NCI-H82 treated with DMSO at 0.1 percent for 48 hours (cell line): Measurements from ENCODE around the gene FLT1.

ENCODE experiments used
- DNase-seq: peaks from one replicate; lab custom pipeline; 2025; ENCODE audit not compliant: unreplicated experiment; lab: John Stamatoyannopoulos, UW

The FLT1 gene

GRCh38 chr13:28349371-28349770, 145.6 kb downstream of the FLT1 start:
- DNase-seq: no peak

DNA sequence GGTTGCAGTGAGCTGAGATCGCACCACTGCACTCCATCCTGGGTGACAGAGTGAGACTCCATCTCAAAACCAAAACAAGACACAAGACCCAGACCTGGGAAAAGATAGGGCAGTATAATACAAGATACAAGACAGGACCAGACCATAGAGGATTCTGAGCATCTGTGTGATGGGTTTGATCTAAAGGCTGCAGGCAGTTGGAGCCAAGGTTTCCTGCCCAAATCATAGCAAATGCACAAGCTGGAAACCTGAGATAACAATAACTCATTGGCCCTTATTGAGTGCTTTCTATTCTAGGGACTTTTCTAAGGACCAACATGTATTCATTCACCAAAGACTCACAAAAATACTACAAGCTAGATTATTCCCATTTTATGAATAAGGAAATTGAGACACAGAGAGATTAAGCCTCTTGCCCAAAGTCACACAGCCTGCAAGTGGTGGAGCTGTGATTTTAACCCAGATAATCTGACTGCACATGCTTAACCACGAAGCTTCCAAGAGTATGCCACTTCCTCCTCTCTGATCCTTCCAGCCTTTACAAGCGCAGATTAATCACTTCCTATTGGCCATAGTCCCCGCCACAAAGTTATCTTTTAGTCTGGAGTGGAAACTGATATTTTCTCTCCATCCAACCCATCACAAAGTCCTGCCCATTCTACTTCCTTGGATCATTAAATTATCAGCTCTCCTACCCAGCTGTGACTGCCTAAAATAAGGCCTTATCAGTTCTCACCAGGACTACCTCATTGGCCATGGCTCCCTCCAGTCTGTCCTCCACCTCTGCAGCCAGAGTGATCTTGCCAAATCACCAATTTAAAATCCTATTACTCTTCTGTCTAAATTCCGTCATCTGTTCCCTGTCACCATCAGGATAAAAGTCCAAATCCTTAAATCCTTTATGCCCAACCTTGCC, 147.2 kb downstream of the FLT1 start:
- peak; percentile 99 for DNase-seq

DNA sequence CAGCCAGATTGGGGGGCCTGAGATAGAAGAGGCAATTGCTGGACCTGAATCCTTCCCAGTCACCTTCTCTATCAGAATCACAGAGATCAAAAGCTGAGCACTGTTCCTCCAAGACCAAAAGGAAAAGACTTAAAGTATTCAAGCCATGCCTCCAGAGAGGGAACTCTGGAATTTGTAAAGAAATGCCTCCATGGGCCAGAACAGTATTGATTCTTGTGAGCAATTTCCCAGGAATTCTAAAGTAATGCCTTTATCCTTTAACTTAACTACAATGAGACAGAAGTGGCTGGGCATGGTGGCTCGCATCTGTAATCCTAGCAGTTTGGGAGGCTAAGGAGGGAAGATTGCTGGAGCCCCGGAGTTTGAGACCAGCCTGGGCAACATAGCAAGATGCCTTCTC, 148.8 kb downstream of the FLT1 start:
- no peak for DNase-seq

DNA sequence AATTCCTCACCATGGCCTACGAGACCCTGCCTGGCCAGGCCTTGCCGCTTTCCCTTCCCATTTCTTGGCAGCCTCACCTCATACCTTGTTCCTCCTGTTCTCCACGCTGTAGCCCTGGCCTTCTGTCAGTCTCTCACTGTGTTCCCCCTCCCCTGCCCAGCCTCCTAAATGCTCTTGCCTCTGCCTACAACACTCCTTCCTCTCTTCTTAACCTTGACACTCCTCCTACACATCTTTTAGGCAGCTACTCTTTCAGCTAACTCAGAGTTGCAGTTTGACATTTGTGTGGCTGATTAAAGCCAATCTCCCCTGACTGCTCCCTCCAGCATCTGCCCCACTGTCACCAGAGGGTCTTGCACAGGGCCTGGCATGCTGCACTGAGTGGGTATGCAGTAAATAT, 150.8 kb downstream of the FLT1 start:
- DNase-seq: no peak

DNA sequence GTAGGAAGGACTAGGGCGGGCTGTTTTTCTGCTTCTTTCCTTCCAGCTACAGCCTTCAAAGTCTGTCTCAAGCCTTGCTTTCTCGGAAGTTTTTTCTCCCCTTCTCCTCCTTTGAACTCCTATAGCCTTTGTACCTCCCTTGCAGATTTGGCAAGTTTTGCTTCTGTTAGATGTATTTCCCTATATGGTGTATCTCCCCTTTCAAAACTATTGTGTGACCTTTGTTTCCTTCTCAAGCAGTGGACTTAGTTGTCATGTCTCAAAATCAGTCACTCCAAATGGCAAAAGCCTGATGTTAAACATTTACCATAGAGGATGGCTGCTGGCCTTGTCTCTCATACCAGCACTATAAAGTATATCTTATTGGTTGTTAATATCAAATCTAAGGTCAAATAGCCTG, 152.7 kb downstream of the FLT1 start:
- DNase-seq: no peak

DNA sequence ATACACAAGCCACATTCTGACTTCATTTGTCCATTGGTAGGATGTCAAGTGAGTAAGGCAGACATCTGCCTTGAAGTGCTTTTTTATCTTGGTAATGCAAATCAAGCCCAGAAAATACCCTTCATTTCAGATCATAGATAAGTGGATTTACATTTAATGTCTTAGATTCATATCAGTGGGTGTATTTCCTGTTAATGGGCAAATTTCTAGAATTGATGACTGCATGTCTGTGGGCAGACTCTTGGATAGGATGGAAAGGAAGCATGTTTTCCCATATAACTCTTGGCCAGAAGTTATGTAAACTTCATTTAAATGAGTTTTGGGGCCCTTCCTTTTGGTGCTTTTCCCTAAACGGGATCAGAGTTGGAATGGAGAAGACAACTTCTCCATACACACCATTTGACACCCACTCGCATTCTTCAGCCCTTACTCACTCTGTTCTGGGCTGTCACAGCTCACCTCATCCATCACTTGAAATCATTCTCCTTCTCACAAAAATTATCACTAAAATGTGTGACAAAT, 154.6 kb downstream of the FLT1 start:
- DNase-seq: no peak

GRCh38 chr13:28339419-28339818, 155.5 kb downstream of the FLT1 start:
- DNase-seq: no peak

DNA sequence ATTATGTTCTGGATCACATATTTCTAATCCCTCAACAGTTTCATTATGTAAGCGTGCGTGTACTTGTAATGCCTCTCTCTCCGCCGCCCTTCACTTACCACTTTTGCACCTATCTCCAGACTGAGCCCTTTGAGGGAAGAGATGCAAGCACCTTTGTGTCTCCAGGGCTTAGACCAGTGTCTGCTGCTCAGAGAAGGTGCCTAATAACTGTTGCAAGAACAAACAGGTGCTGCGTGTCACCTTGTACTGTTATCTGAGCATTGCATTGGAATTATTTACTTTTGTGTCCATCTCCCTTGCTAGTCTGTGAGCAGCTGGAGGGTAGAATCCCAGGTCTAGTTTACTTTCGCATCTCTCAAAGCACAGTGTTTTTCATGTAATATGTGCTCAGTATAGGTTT, 156.2 kb downstream of the FLT1 start:
- DNase-seq: no peak

- DNase-seq: peak; percentile 21
Observed at GRCh38 chr13:28338006-28338574, 156.8 kb downstream of the FLT1 start.

- peak; percentile 91 for DNase-seq
Observed at GRCh38 chr13:28337166-28338005, 157.5 kb downstream of the FLT1 start.

- no peak for DNase-seq
Observed at GRCh38 chr13:28336193-28336657, 158.7 kb downstream of the FLT1 start.

- no peak for DNase-seq
Observed at GRCh38 chr13:28333204-28333881, 161.6 kb downstream of the FLT1 start.

DNA sequence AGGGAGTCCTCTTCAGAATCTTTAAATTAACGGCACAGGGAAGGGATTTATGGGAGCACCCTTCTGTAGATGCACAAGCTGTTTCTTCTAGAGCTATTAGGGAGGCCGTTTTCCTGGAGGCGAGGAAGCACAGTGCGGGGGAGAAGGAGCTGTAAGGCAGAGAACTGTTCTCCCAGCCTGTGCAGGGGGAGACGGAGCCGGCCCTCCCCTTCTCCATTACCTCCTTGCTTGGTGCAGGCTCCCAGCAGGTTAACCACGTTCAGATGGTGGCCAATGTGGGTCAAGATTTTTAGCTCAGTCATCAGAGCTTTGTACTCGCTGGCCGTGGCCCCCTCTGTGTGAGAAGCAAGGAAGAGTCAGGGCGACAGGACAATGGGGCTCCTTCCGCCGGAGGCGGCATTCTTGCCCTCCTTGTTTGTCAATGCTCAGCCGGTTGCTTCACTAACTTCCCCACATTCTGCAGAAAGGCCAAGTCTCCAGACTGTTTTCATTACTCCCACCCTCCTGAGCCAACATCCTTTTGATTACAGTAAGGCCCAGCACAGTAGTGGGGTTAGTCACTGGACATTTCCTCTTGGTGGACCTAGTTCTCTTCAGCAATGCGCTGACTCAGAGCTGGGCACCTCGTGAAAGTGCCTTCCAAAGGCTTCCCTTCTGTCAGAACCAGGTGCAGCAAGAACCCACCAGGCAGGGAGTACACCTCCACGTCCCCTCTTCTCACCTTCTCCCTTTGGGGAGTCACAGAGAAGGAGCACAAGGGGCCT, 165.4 kb downstream of the FLT1 start:
- no peak for DNase-seq

- DNase-seq: no peak
Observed at GRCh38 chr13:28328271-28328607, 166.7 kb downstream of the FLT1 start.

DNA sequence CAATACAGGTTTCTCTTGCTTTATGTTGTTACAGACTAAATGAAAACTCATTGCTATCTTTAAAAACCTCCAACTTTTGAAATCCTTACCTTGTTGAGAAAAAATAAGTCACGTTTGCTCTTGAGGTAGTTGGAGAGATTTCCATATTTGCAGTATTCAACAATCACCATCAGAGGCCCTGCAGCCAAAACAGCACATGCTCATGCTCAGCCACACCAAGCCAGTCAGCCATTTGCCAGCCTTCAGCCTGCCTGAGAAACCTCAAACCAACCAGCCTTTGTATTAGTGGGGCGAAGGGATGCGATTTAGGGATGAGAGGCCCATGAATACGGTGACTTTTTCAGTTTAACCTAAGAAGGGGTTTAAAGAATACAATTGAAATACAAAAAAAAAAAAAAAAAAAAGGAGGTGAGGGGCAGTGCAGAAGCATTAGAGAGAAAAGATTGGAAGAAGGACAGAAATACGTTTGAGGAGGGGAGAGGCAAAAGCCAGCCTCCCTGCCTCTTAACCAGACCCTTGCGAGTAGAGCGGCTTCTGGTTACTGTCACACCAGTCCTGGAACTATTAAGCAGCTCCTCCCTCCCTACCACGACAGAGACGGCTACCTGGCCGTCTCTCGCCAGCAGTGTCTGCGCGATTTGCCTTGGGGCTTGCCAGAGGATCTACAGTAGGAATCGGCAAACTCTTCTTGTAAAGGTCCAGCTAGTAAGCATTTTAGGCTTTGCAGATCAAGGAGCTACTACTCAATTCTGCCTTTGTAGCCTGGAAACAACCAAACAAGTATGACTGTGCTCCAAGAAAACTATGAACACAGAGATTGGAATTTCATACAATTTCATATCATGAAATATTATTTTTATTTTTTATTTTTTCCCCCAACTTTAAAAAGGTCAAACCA, 167.3 kb downstream of the FLT1 start:
- DNase-seq: no peak

DNA sequence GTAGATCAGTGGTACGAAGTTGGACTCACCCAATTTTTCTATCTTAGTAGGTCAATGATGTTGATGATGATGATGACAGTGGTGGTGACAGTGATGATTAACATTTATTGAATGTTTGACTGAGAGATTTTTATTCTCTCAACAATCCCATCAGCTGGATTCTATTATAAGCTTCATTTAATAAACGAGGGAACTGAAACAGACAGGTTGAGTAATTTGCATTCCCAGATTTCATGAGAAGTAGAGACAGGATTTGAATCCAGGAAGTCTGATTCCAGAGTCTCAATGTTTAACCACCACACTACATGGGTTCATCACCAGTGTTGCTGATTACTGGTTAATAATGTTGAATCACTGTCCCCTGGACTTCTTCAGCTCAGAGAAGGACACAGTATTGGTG, 168.9 kb downstream of the FLT1 start:
- DNase-seq: no peak

DNA sequence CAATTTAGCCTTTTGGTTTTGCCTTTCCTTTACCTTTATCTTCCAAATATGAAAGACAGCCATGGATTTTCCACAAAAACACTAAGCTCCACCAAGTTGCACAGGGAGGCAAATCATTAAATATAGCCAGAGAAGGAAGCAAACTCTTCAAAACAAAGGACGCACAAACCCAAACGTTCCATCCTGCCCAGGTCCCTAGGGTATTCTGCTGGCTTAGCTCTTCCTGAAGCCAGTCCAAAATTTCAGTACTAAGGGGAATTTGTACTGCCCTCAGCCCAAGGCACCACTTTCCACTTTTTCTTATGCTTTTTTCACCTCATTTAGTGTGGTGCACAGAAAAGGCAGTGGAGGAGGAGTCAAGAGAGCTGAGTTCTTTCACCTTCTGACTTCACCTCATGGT, 169.9 kb downstream of the FLT1 start:
- DNase-seq: no peak

GRCh38 chr13:28324181-28324789, 170.6 kb downstream of the FLT1 start:
- DNase-seq: peak; percentile 68
